ENCODE data around the gene LMTK2.

Gene LMTK2

DNA sequence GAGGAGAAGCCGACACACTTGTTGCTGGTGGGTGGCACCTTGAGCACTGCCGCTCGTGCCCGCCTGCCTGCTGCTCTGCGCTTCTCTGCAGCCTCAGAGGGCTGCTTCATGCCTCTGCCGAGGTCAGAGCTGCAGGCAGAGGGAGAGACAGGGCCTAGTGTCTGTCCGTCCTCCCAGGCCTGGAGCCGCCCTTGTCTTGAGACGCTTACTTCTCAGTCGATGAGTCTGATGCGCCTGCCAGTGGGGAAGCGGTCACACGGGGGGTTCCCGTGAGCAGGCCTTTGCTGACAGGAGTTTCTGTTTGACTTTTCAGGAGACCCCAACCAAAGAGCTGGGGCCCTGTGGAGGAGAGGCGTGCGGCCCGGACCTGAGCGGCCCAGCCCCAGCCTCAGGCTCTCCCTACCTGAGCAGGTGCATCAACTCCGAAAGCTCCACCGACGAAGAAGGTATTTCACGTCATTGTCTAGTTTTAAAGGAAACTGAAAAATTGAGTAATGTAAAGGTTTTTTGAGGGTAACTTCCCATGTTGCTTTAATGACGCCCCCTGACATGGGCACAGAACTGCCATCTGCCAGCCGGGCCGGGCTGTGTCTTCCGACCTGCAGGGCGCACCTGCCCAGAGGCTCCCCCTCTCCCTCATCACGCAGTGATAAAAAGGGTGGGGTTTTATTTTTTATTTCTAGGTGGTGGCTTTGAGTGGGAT is 96.8 kb downstream of the LMTK2 start:
- no peak for DNase-seq (ENCODE audit: low spot score)

DNA sequence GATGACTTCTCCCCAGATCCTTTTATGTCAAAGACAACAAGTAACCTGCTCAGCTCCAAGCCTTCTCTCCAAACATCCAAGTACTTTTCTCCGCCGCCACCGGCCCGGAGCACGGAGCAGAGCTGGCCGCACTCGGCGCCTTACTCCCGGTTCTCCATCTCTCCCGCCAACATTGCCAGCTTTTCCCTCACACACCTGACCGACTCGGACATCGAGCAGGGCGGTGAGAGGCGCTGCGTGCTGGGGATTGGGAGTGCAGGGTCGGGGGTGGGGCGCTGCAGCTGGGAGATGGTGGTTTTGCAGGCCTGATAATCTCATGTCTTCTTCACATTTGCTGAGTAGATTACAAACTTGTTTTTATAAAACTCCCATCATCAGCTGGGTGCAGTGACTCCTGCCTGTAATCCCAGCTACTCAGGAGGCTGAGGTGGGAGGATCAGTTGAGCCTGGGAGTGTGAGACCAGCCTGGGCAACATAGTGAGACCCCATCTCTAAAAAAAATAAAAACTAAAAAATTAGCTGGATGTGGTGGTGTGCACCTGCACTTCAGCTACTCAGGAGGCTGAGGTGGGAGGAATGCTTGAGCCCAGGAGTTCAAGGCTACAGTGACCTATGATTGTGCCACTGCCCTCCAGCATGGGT is 97.4 kb downstream of the LMTK2 start:
- no peak for DNase-seq (ENCODE audit: low spot score)

GRCh38 chr7:98204670-98205069 is 98.0 kb downstream of the LMTK2 start:
- no peak for DNase-seq (ENCODE audit: low spot score)

- no peak for DNase-seq (ENCODE audit: low spot score)
Measured at GRCh38 chr7:98205162-98205845, 98.6 kb downstream of the LMTK2 start.

GRCh38 chr7:98206451-98207330 is 100.0 kb downstream of the LMTK2 start:
- DNase-seq (ENCODE audit: low spot score) = no peak

GRCh38 chr7:98209166-98209920 is 102.7 kb downstream of the LMTK2 start:
- DNase-seq (ENCODE audit: low spot score) = no peak

DNA sequence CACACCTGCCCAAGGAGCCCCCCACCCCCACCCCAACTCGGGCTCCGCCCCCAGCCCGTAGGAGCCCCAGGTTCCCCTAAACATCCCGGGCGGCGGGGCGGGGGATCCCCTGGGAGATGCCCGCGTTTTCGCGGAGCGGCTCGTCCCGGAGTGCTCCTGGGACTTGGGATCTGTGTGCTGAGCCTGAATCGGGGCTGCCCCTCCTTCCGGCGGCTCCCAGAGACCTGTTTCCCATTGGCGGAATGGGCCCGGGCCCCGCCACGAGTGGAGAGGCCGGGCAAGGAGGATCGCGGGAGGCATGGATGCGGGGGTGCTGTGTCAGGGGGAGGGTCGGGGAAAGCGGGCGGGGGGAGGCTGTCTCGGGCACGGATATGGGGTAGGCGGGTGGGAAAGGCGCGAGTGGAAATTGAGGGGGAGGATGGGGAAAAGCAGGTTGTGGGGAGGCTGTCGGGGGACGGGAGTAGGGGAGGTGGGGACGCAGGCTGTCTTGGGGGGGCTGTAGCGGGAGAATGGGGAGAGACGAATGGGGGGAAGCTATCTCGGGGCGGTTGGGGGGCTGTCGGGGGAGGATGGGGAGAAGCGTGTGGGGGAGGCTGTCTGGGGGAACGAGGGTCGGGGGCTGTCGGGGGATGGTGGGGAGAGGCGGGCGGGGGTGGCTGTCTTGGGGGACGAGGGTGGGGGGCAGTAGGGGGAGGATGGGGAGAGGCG is 104.0 kb downstream of the LMTK2 start:
- no peak for DNase-seq (ENCODE audit: low spot score)

DNA sequence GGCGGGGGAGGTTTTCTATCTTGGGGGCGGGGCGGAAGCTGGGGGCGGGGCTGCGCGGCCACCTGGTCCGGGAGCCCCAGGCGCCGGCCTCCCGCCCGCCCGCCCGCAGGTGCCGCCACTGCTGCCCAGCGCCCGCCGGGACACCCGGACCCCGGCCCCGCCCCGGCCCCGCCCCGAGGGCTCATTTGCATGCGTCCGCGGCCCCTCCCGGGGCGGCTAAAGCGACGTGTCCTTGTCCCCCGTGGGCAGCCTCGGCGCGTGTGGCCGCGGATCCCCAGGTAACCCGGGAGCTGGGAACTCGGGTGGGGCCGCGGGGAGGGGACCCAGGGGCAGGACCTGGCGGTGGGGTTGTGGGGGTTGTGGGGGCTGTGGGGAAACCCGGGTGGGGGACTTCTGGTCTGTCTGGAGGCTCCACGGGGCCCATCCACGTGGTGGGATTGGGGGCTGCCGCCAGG is 104.6 kb downstream of the LMTK2 start, which contains the start of gene BHLHA15:
BHLHA15 (plus strand) TSS at position 219 of the 455 bp plus-strand sequence. CDS start 871 bp downstream, outside the sequence.
- no peak for DNase-seq (ENCODE audit: low spot score)

- no peak for DNase-seq (ENCODE audit: low spot score)
Measured at GRCh38 chr7:98211676-98212531, 105.2 kb downstream of the LMTK2 start.

DNA sequence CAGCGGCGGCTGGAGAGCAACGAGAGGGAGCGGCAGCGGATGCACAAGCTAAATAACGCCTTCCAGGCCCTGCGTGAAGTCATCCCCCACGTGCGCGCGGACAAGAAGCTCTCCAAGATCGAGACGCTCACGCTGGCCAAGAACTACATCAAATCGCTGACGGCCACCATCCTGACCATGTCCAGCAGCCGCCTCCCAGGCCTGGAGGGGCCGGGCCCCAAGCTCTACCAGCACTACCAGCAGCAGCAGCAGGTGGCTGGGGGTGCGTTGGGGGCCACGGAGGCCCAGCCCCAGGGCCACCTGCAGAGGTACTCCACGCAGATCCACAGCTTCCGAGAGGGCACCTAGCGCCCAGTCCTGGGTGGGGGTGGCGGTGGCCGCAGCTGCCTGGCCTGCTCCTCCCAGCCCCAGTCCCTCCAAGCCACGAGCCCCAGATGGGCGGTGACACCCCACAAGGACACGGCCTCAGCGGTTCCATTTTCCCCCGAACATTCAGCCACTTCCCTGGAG is 105.9 kb downstream of the LMTK2 start:
- no peak for DNase-seq (ENCODE audit: low spot score)

DNA sequence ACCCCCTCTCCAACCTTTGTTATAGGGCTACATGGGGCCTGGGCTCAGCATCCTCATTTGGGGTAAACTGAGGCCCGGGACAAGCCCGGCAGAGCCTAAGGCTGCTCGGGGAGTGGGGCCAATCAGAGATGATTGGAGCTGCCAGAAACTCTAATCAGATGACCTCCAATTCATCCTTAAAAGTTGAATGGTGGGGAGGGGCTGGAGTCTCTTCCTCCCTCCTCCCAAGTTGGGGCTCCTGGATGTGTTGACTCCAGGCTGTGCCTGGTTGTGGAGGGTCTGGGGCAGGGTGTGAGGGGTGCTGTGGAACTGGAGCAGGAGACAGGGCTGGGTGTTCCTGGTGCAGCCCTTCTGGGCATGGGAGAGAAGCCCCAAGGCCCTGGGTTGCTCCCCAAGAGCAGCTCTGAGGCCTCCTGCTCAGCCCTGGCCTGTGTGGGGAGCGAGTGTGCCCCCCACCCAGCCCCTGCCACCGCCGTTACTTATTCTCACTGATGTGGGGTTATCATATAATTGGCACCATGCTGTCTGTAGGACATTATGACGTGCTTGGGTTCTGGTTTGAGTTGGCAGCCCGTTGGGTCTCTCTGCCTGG is 106.7 kb downstream of the LMTK2 start:
- DNase-seq (ENCODE audit: low spot score) = no peak

DNA sequence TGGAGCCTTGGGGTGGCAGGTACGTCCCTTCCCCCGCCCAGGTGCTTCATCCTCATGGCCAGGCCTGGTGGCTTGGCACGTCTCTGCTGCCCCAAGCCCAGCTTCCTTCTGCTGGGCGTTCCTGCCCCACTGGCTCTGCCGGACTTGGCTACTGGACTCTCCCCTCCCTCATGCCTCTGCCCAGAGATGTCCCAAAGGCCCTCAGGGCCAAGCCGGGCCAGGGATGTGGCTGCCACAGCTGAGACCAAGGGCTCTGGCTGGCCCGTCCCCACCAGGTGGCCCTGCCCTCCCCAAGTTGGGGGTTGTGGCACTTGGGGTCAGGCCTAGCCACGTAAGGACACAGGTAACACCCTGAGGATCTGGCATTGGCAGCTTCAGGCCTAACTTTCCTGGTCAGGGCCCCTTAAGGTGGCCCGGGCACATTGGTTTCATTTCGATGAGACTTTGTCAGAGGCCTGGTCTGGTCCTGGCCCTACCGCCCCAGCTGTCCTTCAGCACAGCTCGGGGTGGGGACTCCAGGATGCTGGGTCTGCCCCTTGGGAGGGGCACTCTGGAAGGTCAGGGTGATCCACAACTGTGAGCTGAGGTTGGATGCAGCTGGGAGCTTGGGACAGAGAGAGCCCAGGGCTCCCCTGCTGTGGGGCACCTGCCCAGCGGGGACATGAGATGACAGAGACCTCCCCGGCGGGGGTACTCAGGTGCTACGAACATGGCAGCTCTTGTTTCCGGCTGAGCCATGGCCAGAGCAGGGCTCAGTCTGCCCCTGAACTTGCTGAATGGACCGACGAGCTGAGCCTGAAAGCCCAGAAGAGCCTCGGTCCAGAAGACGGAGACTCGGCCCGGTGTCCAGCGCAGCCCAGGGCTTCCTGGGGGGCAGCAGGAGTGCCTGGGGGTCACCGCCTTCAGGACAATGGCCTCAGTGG is 107.5 kb downstream of the LMTK2 start:
- no peak for DNase-seq (ENCODE audit: low spot score)

DNA sequence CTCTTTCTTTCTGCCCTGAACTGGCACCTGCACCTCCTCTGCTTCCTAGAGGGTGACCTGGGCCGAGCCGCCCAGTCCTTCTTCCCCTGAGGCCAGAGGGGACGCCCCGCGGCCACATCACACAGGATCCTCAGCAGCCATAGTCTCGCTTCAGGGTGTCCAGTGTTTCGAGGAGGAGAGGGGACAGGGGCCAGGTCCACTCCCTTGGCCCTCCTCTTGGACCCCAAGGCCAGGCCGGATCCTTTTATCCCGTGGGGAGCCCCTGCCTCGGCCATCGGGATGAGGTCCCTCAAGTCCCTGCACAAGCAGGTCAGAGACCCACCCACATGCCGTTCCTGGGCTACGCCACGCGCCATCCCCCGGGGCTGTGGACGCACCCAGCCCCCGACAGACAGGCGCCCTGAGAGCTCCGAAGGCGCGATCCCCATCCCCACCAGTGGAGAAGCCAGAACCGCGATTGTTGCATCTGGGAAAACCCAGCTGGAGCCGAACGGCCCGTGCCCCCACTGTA is 108.2 kb downstream of the LMTK2 start:
- no peak for DNase-seq (ENCODE audit: low spot score)

DNA sequence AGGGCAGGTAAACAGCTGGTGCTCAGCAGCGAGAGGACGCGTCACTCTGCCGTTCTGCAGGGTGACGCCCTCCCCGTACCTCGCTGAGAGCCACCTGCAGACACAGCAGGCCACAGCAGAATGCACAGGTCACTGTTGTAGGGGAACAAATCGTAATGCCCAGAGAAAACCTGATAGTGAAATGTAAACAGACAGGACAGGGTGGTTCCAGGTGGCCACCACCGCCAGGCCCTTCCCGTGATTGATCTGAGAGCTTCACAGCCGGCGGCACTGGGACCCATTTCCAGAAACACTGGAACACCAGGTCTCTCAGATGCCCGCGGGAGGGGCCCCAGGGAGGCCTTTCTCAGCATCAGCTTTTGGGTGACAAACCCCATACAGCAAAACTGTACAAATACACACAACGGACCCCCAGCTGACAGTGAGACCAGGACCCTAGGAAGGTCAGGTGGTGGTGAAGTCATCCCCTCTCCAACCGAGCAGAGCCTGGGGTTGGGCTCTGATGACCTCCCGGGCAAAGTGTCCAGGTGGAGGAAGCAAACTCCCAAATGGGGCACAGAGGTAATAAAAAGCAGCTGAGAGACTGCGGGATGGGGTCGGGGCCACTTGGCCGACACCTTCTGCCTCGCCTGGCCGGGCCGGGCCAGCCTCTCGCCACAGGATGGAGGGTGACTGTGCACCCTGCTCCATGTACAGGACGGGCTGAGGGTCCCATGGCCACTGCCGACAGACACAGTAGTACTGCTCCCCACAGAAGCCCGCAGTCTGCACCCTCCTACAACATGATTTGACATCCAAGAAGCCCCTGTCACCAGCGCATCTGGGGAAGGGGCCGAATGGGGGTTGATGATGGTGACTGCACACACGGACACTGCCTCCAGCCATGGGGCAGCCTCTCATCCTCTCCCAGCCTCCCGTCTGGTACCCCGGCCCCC is 109.2 kb downstream of the LMTK2 start:
- no peak for DNase-seq (ENCODE audit: low spot score)

DNA sequence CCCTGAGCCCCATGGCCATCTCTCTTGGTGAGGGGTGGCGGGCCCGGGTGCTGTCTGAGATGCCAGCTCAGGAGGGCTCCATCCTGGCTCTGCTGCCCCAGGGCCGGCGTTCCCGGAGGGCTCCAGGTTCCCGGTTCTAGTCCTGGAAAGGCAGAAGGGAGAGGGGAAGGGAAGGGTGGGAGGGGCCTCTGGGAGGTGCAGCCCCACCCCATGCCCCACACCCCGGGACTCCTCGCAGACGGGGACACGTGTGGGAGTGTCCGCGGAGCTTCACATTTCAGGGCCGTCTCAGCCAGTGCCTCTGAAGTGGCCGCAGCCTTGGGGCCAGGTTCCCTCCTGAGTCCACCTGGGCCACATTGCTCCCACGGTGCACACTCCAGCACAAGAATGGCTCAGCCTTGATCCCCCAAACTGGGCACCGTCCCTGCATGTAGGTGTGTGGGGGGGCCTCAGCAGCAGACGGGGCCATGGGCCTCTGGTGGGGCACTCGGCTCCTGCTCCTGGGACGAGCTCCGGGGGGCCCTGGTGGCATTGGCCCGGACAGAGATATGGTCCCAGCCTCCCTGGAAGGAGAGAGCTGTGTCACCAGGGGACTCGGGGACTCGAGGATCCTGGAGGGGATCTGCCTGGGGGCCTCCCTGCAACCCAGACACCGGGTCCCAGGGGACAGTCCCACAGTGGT is 110.4 kb downstream of the LMTK2 start:
- DNase-seq (ENCODE audit: low spot score) = no peak

Measured in SK-N-DZ (cell line).